WERI-Rb-1 (cell line): Measurements from ENCODE around the gene GLIPR1L2.
"Not testable (repeated sequence)": the region's sequence is repeated elsewhere in the genome, so short reads cannot be mapped to it uniquely, and the experiment has no call there.

Source experiments
- DNase-seq: peaks from one replicate; pipeline ENCODE4 v3.0.0-alpha.2; 2020
- H3K27ac ChIP-seq: fragments of 250-450 bp; sonication (Bioruptor Pico); 2 replicates; pipeline ENCODE4 v1.5.1; 2020; ENCODE audit warnings: mild to moderate bottlenecking, moderate library complexity
- H3K27me3 ChIP-seq: fragments of 250-450 bp; sonication (Bioruptor Pico); 2 replicates; pipeline ENCODE4 v1.5.1; 2021; ENCODE audit warnings: mild to moderate bottlenecking, low read depth, moderate library complexity; ENCODE audit not compliant: insufficient read depth, severe bottlenecking
- H3K36me3 ChIP-seq: fragments of 250-450 bp; sonication (Bioruptor Pico); 2 replicates; pipeline ENCODE4 v1.5.1; 2020; ENCODE audit warnings: mild to moderate bottlenecking, moderate library complexity
- H3K4me3 ChIP-seq: 2 replicates; pipeline ENCODE4 v1.5.1; 2011; ENCODE audit warnings: low read depth, mild to moderate bottlenecking, control low read depth, low read length
- H3K9me3 ChIP-seq: fragments of 250-450 bp; sonication (Bioruptor Pico); 2 replicates; pipeline ENCODE4 v1.5.1; 2021; ENCODE audit warnings: mild to moderate bottlenecking, moderate library complexity; ENCODE audit not compliant: severe bottlenecking
- TF ChIP-seq, protein P1 (sequence below): IDR thresholded peaks from 2 replicates; pipeline ENCODE4 v1.5.1; 2011; ENCODE audit warnings: low read depth, mild to moderate bottlenecking, control low read depth, inconsistent platforms, low read length

Gene GLIPR1L2

DNA sequence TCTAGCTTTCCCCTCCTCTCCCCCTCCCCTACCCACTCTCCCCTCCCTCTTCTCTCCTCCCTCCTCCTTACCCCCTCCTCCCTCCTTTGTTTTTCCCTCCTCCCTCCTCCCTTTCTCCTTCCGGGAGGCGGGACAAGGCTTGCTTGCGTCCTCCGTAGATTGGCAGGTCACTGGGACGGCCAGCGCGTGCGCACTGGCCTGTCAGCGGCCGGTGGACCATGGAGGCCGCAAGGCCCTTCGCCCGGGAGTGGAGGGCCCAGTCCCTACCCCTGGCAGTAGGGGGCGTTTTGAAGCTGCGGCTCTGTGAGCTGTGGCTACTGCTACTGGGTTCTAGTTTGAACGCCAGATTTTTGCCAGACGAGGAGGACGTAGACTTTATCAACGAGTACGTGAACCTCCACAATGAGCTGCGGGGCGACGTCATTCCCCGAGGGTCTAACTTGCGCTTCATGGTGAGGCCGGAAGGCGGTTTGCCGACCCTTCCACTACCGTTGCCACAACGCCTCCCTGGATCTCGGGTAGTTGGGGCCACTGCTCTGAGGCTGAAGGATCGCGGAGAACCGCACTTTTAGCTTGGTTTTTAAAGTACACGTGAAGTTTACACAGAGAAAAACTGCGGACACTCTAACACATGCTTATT lies at the start of gene GLIPR1L2:
Gene GLIPR1L2 (plus strand): TSS at position 191 of the 640 bp plus-strand sequence. CDS start 28 bp downstream, at position 219.
- H3K27ac ChIP-seq, result peak within 1 kb of the TSS; percentile 59

DNA sequence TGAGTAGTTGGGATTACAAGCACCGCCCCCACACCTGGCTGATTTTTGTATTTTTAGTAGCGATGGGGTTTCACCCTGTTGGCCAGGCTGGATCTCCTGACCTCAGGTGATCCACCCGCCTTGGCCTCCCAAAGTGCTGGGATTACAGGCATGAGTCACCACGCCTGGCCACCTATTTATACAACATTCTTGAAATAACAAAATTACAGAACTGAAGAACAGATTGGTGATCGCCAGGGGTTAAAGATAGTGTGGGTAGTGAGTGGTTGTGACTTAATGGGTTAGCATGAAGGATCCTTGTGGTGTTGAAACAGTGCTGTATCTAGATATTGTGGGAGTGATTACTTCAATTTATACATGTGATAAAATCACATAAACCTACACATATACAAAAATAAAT lies 49.0 kb upstream of the GLIPR1L2 start:
- no peaks in the 10 kb centered on the region for H3K9me3 ChIP-seq
- TF ChIP-seq, protein P1, sequence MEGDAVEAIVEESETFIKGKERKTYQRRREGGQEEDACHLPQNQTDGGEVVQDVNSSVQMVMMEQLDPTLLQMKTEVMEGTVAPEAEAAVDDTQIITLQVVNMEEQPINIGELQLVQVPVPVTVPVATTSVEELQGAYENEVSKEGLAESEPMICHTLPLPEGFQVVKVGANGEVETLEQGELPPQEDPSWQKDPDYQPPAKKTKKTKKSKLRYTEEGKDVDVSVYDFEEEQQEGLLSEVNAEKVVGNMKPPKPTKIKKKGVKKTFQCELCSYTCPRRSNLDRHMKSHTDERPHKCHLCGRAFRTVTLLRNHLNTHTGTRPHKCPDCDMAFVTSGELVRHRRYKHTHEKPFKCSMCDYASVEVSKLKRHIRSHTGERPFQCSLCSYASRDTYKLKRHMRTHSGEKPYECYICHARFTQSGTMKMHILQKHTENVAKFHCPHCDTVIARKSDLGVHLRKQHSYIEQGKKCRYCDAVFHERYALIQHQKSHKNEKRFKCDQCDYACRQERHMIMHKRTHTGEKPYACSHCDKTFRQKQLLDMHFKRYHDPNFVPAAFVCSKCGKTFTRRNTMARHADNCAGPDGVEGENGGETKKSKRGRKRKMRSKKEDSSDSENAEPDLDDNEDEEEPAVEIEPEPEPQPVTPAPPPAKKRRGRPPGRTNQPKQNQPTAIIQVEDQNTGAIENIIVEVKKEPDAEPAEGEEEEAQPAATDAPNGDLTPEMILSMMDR, result no peak
- no peak overlapping the region for H3K4me3 ChIP-seq
- H3K27me3 ChIP-seq, result no peaks in the 10 kb centered on the region
- no peak overlapping the region for H3K27ac ChIP-seq
- H3K36me3 ChIP-seq, result no peaks in the 10 kb centered on the region
- no peak for DNase-seq

More for the DNA sequence above, at the start of gene GLIPR1L2:
- H3K9me3 ChIP-seq, result no peaks in the 10 kb centered on the region
- peak; percentile 90 for DNase-seq
- TF ChIP-seq, protein P1, result peak; percentile 79
- H3K4me3 ChIP-seq, result peak within 1 kb of the TSS; percentile 44
- no peaks in the 10 kb centered on the region for H3K27me3 ChIP-seq
- H3K36me3 ChIP-seq, result no peaks in the 10 kb centered on the region

DNA sequence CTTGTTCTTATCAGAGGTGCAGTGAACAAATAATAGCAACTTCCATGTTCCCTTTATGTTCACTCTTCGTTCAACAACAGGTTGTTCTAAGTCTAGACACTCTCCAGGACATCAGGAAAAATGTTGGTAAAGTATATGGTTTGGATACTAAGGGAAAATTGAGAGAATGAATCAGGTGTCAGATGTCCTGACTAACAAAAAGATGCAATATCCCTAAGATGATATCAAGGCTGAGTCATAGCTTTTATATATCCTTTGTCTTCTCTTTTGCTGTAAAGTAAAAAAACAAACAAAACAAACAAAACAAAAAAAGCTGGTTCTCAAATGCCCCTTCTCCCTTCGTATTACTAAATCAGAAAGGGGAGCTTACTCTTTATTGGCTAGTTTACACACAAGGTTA lies 45.4 kb upstream of the GLIPR1L2 start:
- H3K4me3 ChIP-seq, result no peak overlapping the region
- no peaks in the 10 kb centered on the region for H3K9me3 ChIP-seq
- H3K27me3 ChIP-seq, result no peaks in the 10 kb centered on the region
- H3K36me3 ChIP-seq, result no peaks in the 10 kb centered on the region
- H3K27ac ChIP-seq, result no peak overlapping the region
- TF ChIP-seq, protein P1, result no peak
- no peak for DNase-seq

DNA sequence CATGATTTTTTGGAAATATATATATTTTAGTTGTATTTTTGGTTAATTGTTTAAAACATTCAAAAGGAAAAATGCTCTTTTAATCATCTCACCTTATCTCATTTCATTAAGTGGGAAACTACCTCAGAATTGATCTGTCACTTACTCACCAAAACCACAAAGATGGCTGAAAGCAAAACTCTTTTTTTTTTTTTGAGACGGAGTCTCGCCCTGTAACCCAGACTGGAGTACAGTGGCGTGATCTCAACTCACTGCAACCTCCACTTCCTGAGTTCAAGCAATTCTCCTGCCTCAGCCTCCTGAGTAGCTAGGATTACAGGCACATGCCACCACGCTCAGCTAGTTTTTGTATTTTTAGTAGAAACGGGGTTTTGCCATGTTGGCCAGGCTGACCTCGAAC lies 44.7 kb upstream of the GLIPR1L2 start:
- not testable (repeated sequence) for H3K4me3 ChIP-seq, H3K27me3 ChIP-seq, DNase-seq

DNA sequence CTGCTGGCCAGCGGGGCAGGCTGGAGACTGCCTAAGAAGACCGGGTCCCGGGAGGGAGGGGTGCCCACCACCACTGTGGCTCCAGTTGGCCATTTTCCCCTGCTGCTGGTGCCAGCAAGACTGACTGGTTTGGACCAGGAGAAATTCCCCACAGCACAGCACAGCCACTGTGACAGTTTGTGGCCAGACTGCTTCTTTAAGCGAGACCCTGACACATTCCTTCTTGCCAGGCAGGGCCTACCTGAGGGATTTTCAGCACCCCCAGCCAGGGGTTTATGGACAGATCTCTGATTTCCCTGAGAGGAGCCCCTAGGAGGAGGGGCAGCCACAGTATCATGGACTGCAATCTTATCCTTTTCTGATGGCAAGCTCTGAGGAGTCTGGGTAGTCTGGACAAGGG lies 40.9 kb upstream of the GLIPR1L2 start:
- Histone ChIP-seq H3K27me3 (no peaks in the 10 kb centered on the region), H3K36me3 (no peaks in the 10 kb centered on the region), H3K9me3 (no peaks in the 10 kb centered on the region), H3K4me3 (no peak overlapping the region), H3K27ac (no peak overlapping the region)
- TF ChIP-seq, protein P1, result no peak
- no peak for DNase-seq

More for the DNA sequence above, 44.7 kb upstream of the GLIPR1L2 start:
- not testable (repeated sequence) for H3K36me3 ChIP-seq, H3K27ac ChIP-seq, H3K9me3 ChIP-seq

DNA sequence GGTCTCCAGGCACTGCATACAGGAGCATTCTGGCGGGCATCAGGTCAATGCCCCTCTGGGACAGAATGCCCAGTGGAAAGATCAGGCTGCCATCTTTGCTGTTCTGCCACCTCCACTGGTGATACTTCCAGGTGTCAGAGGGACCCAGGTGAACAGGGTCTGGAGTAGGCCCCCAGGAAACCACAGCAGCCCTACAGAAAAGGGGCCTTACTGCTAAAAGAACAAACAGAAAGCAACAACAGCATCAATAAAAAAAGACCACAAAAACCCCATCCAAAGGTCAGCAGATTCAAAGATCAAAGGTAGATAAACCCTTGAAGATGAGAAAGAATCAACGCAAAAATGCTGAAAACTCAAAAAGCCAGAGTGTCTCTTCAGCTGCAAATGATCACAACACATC lies 40.5 kb upstream of the GLIPR1L2 start:
- no peak overlapping the region for H3K27ac ChIP-seq
- no peak overlapping the region for H3K4me3 ChIP-seq
- DNase-seq, result no peak
- H3K36me3 ChIP-seq, result no peaks in the 10 kb centered on the region
- TF ChIP-seq, protein P1, result no peak
- no peaks in the 10 kb centered on the region for H3K27me3 ChIP-seq
- H3K9me3 ChIP-seq, result no peaks in the 10 kb centered on the region
